Stomach smooth muscle (tissue), 2 donors: Measurements from ENCODE around the gene LSM12.

Source experiments
- H3K27ac ChIP-seq: one replicate; pipeline ENCODE4 v1.7.0; 2013; ENCODE audit warnings: mild to moderate bottlenecking, low read length, inconsistent platforms
- H3K27me3 ChIP-seq, 2 donors: one replicate each; pipeline ENCODE4 v1.7.0; 2013; ENCODE audit warnings: low read length in 2 of 2; ENCODE audit not compliant: insufficient read depth in 2 of 2, control insufficient read depth in 1 of 2
- H3K36me3 ChIP-seq, 2 donors: one replicate each; pipeline ENCODE4 v1.7.0; 2013; ENCODE audit warnings: low read length in 2 of 2; ENCODE audit not compliant: control insufficient read depth in 2 of 2, insufficient read depth in 2 of 2
- H3K4me1 ChIP-seq: one replicate; pipeline ENCODE4 v1.7.0; 2013; ENCODE audit warnings: low read length; ENCODE audit not compliant: control insufficient read depth, insufficient read depth
- H3K4me3 ChIP-seq, 2 donors: one replicate each; pipeline ENCODE4 v1.7.0; 2013; ENCODE audit warnings: low read length in 2 of 2
- H3K9ac ChIP-seq, 2 donors: one replicate each; pipeline ENCODE4 v1.7.0; 2013; ENCODE audit warnings: low read length in 2 of 2, mild to moderate bottlenecking in 1 of 2
- H3K9me3 ChIP-seq, 2 donors: one replicate each; pipeline ENCODE4 v1.7.0; 2013; ENCODE audit warnings: low read length in 2 of 2; ENCODE audit not compliant: control insufficient read depth in 2 of 2
- donor health status: healthy.
- donor health status: Pancreatic carcinoma.

LSM12 gene

DNA sequence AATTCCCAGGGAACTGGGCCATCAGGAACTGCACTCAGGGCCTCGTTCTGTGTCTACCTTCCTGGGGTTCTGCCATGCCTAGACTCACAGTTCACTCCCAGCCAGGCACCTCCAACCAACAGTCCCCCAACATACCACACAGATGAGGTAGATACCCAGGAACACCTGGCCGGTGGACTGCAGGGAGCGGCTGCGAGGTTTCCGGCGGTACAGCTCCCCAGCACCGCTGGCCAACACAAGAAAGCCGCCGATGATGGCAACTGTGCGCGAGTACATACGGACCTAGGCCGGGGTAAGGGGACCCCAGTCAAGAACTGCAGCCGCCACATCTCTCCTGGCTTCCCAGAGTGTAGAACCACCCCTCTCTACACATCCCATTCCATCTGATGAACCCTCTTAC is 53.6 kb downstream of the LSM12 start:
- no peak overlapping the region for H3K27ac ChIP-seq
- no peaks in the 10 kb centered on the region for H3K9me3 ChIP-seq
- H3K27me3 ChIP-seq = peaks cover 6 to 7% of the 10 kb centered on the region in 2 donors
- no peak overlapping the region for H3K4me3 ChIP-seq
- H3K36me3 ChIP-seq = peaks cover 4 to 12% of the 10 kb centered on the region in 2 donors
- H3K4me1 ChIP-seq = peaks cover 17% of the 10 kb centered on the region
- H3K9ac ChIP-seq = no peak overlapping the region

DNA sequence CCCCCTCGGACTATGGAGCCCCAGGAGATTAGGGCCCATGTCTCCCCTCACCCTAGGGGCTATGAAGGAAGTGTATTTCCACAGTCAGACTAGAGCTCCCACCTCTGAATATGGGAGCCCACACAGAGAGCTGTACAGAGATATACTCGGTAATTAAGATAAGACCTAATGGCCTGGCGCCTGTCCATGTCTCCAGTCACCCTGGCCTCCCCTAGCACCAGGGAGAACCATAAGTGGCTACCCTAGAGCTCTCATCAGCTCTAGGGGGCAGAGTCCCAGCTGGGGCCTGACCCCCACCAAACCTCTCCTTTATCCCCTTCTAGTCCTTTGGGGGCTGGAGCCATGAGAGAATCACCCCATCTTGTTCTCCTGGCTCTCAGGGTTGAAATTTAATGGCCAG is 54.1 kb downstream of the LSM12 start:
- H3K36me3 ChIP-seq = peaks cover 4 to 12% of the 10 kb centered on the region in 2 donors
- H3K9me3 ChIP-seq = no peaks in the 10 kb centered on the region
- H3K4me3 ChIP-seq = no peak overlapping the region
- H3K4me1 ChIP-seq = peaks cover 22% of the 10 kb centered on the region
- peaks cover 9 to 12% of the 10 kb centered on the region in 2 donors for H3K27me3 ChIP-seq
- H3K9ac ChIP-seq = no peak overlapping the region
- no peak overlapping the region for H3K27ac ChIP-seq

DNA sequence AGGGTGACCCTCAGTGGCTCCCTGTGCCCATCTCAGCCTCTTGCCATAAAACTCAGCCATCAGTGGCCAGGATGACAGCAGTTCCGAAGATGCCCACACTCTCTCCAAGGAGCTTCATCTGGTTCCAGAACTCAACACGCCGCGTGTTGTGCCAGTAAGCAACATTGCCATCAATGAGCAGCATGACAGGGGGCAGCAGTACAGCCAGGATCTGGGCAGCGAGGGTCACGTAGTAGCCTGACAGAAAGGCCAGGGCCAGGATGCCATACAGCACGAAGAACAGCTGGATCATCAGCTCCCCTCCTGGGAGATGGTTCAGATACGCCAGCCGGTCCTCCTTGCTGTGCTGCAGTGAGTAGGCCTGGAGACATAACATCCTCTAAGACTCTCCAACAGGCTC is 54.6 kb downstream of the LSM12 start:
- peaks cover 4 to 12% of the 10 kb centered on the region in 2 donors for H3K36me3 ChIP-seq
- no peaks in the 10 kb centered on the region for H3K9me3 ChIP-seq
- H3K4me1 ChIP-seq = peaks cover 27% of the 10 kb centered on the region
- H3K4me3 ChIP-seq = no peak overlapping the region
- H3K9ac ChIP-seq = no peak overlapping the region
- peaks cover 9 to 17% of the 10 kb centered on the region in 2 donors for H3K27me3 ChIP-seq
- H3K27ac ChIP-seq = no peak overlapping the region

DNA sequence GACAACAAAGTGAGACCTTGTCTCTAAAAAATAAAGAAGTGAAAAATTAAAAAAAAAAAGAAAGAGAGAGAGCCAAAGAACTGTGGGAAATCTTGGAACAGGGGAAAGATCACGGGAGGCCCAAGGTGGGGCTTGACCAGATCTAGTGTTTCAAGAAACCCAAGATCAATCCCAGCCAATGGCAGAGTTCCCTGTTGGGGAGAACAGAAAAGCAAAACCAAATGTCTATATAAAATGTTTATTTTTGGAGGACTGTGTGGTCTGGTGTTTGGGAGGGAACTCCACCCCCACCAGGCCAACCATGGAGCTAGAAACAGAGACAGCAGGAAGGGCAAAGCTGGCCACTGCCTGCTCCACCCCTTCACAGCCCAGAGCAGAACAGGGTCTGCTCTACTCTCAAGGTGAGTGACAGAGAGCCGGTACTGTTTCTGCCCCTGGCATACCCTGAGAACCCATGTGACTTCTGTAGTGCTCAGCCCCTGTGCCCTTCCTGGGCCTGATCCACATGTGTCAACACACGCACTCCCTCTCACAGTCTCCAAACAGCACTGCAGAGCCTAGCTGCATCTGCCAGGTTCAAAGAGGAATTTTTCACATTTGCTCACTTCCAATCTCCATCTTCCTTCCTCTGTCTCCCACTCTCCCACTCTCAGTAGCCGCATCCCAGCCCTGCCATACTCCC is 55.4 kb downstream of the LSM12 start:
- peaks cover 4 to 12% of the 10 kb centered on the region in 2 donors for H3K36me3 ChIP-seq
- H3K9ac ChIP-seq = no peak overlapping the region
- H3K4me1 ChIP-seq = peaks cover 35% of the 10 kb centered on the region
- peaks cover 14 to 21% of the 10 kb centered on the region in 2 donors for H3K27me3 ChIP-seq
- H3K9me3 ChIP-seq = no peaks in the 10 kb centered on the region
- H3K4me3 ChIP-seq = no peak overlapping the region
- H3K27ac ChIP-seq = no peak overlapping the region

DNA sequence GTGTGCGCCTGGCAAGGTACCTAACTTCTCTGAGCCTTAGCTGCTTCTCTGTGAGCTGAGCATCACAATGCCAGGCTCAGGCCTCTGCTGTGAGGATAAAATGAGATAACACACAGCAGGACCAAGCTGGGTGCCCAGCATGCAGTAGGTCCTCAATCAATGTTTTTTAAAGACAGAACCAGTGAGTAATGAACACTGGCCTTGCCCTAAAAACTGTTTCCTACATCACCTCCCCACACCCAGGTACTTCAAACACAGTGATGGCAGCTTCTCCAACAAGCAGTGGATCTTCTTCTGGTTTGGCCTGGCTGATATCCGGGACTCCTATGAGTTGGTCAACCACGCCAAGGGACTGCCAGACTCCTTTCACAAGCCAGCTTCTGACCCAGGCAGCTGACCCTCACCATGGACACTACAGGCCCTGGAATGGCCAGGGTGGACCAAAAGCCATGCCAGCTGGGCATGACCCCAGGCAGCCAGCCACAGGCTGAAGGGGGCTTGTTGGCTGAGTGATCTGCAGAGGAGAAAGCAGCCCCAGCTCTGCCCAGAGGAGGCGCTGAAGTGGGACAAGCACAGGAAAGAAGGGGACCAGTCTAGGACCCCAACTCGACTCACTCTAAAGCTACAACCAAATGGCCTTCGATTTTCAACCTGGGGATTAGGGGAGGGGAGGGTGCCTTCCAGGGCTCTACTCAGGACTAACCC is 58.1 kb downstream of the LSM12 start:
- H3K4me3 ChIP-seq = no peak overlapping the region
- H3K27ac ChIP-seq = no peak overlapping the region
- peaks cover 33 to 43% of the 10 kb centered on the region in 2 donors for H3K27me3 ChIP-seq
- no peak overlapping the region for H3K9ac ChIP-seq
- peaks cover 39% of the 10 kb centered on the region for H3K4me1 ChIP-seq
- H3K9me3 ChIP-seq = no peaks in the 10 kb centered on the region
- peaks cover 4 to 12% of the 10 kb centered on the region in 2 donors for H3K36me3 ChIP-seq

DNA sequence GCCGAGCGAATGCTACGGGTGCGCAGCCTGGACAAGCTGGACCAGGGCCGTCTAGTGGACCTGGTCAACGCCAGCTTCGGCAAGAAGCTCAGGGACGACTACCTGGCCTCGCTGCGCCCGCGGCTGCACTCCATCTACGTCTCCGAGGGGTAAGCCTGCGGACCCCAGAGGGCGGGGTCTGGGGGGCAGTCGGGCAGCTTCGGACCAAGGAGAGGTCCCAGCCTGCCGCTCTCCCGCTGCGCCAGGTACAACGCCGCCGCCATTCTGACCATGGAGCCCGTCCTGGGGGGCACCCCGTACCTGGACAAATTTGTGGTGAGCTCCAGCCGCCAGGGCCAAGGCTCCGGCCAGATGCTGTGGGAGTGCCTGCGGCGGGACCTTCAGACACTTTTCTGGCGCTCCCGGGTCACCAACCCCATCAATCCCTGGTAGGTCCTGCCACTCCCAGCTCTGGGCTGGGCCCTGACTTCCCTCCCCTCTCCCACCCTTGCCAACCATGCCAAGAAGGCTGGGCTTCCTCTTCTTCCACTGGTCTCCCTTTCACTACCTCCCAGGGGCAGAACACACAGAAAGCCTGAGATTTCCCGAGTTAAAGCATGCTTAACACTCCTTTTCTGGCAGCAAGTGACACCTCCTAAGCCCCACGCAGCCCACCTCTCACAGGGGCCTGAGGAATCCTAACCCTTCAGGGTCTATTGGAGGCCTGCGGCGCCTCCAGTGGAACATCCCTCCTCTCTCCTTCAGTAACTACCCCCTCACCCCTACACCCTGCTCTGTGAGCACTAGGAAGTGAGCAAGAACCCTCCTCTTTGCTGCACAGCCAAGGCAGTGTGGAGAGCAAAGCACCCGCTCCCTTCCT is 58.9 kb downstream of the LSM12 start:
- Histone ChIP-seq H3K4me1 (peaks cover 39% of the 10 kb centered on the region), H3K9ac (peak overlapping the region; percentile 33 to 42), H3K27me3 (peaks cover 33 to 43% of the 10 kb centered on the region in 2 donors), H3K9me3 (no peaks in the 10 kb centered on the region), H3K36me3 (peaks cover 4 to 10% of the 10 kb centered on the region in 2 donors), H3K4me3 (peak overlapping the region; percentile 70 to 79), H3K27ac (no peak overlapping the region)

DNA sequence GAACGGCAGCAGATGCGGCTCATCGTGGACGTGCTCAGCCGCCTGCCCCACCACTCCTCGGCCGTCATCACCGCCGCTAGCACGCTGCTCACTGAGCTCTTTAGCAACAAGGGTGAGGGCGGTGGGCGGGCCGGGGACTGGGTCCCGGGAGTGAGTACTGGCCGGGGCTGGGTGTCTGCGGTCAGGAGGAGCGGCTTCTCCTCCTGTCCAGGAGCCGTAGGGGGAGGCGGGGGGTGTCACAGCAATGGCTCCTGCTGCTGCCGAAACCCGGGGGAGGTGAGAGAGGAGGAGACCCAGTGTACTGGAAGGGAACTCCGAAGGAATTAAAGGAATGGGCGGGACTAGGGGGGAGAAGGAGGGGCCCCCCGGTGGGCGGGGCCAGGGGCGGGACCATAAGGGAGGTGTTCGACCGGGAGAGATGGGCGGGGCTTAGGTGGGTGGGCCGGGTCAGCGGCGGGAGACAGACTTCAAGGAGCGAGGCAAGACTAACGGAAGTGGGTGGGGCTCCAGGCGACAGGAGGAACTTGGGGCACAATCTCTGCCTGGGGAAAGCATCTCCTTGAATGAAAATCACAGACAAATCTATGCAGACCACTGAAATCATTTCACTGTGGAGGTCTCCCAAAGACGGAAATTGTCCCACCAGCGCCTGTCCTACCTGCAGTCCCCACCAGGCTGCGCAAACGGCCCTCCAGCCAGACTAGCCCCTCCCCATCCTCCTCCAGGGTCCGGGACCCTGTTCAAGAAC is 59.7 kb downstream of the LSM12 start:
- peak overlapping the region; percentile 33 to 36 for H3K9ac ChIP-seq
- H3K36me3 ChIP-seq = peaks cover under 1 to 7% of the 10 kb centered on the region in 2 donors
- H3K4me1 ChIP-seq = peaks cover 39% of the 10 kb centered on the region
- H3K4me3 ChIP-seq = peak overlapping the region; percentile 70 to 79
- no peak overlapping the region for H3K27ac ChIP-seq
- H3K9me3 ChIP-seq = no peaks in the 10 kb centered on the region
- peaks cover 33 to 49% of the 10 kb centered on the region in 2 donors for H3K27me3 ChIP-seq

DNA sequence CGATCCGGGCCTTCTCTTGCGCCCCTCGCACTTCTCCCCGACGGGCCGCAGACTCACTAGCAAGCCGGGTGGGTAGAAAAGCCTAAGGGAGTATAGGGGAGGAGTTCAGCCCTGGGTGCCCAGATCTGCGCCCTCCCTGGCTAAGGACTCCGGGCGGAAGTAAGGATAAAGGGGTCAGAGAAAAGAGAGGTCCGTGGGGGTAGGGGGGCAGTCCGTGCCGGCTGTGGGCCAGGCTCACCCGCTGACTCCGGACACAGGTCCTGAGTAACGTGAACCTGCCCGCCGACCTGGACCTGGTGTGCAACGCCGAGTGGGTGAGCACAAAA is 60.2 kb downstream of the LSM12 start:
- H3K9ac ChIP-seq = no peak overlapping the region

DNA sequence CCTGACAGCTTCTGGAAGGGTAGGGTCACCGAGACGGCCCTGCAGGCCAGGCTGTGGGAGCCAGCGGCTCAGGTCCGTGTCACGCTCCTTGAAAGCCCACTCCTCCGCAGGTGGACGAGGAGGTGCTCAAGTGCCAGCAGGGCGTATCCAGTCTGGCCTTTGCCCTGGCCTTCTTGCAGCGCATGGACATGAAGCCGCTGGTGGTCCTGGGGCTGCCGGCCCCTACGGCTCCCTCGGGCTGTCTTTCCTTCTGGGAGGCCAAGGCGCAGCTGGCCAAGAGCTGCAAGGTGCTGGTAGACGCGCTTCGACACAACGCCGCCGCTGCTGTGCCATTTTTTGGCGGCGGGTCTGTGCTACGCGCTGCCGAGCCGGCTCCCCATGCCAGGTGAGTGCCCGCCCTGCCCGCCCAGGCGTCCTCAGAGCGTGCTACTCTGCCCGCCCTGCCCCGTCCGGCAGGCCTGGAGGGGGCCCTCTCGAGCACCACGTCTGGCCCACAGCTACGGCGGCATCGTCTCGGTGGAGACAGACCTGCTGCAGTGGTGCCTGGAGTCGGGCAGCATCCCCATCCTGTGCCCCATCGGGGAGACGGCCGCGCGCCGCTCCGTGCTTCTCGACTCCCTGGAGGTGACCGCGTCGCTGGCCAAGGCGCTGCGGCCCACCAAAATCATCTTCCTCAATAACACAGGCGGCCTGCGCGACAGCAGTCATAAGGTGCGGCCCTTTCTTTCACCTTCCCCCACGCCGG is 60.8 kb downstream of the LSM12 start:
- Histone ChIP-seq H3K27me3 (peaks cover 35 to 49% of the 10 kb centered on the region in 2 donors), H3K9ac (no peak overlapping the region), H3K9me3 (no peaks in the 10 kb centered on the region), H3K4me3 (peak overlapping the region; percentile 62 to 79), H3K27ac (no peak overlapping the region), H3K36me3 (peaks cover 0 to 2% of the 10 kb centered on the region in 2 donors), H3K4me1 (peaks cover 39% of the 10 kb centered on the region)

More for the DNA sequence above, 60.2 kb downstream of the LSM12 start:
- Histone ChIP-seq H3K4me1 (peaks cover 39% of the 10 kb centered on the region), H3K27ac (no peak overlapping the region), H3K4me3 (peak overlapping the region; percentile 62 to 79), H3K9me3 (no peaks in the 10 kb centered on the region), H3K36me3 (peaks cover 0 to 4% of the 10 kb centered on the region in 2 donors), H3K27me3 (peaks cover 35 to 49% of the 10 kb centered on the region in 2 donors)
